ENCODE data around the gene HELB.

DNA sequence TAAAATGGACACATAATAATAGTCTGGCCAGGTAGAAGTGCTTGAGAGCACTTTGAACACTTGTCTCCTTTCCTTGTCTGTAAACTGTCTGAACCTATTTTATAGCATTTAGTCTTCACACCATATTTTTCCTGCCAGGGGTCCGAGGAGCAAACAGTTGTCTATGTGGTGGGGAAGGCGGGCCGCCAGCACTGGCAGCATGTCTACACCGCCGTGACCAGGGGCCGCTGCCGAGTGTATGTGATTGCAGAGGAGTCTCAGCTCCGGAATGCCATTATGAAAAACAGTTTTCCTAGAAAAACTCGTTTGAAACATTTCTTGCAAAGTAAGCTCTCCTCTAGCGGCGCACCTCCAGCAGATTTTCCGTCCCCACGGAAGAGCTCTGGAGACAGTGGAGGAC, 28.7 kb downstream of the HELB start:
- TF ChIP-seq CTCF (conservative IDR thresholded peaks at IDR 0.05; ENCODE audit: low read depth, low read length) (no peak), EZH2 (IDR thresholded peaks at IDR 0.05; ENCODE audit: low read length, unreplicated experiment) (no peak)

Measured in PC-3 (cell line).